GM18870 (cell line): Measurements from ENCODE around the gene DCHS1.

Experiments
- ATAC-seq: cut with Tn5 transposase; IDR thresholded peaks from one replicate; pipeline ENCODE4 v1.9.1; 2021; ENCODE audit warnings: moderate library complexity; ENCODE audit not compliant: unreplicated experiment

DCHS1 gene

DNA sequence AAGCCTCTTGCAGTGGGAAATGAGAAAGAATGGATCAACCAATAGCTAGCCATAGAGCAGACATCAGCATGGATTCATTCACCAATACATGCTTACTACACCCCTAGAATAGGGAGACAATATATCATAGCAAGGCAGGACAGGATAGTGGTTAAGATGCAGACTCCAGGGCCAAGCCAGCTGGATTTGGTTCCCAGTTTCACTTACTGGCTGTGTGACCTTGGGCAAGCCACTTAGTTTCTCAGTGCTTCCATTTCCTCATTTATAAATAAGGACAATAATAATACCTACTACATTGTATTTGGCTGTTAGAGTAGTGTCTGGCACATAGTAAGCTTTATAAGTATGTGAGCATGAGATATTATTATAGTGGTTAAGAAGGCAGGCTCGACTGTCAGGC lies 7.1 kb downstream of the DCHS1 start:
- ATAC-seq = no peak

- no peak for ATAC-seq
Observed at GRCh38 chr11:6647836-6648235, 7.8 kb downstream of the DCHS1 start.

- peak; percentile 93 for ATAC-seq
Observed at GRCh38 chr11:6646918-6647679, 8.5 kb downstream of the DCHS1 start.

GRCh38 chr11:6646576-6646917 lies 9.1 kb downstream of the DCHS1 start:
- ATAC-seq = no peak

- no peak for ATAC-seq
Observed at GRCh38 chr11:6646071-6646470, 9.5 kb downstream of the DCHS1 start.

- no peak for ATAC-seq
Observed at GRCh38 chr11:6642957-6643356, 12.7 kb downstream of the DCHS1 start.

GRCh38 chr11:6640985-6641701 lies 14.5 kb downstream of the DCHS1 start:
- ATAC-seq = no peak

DNA sequence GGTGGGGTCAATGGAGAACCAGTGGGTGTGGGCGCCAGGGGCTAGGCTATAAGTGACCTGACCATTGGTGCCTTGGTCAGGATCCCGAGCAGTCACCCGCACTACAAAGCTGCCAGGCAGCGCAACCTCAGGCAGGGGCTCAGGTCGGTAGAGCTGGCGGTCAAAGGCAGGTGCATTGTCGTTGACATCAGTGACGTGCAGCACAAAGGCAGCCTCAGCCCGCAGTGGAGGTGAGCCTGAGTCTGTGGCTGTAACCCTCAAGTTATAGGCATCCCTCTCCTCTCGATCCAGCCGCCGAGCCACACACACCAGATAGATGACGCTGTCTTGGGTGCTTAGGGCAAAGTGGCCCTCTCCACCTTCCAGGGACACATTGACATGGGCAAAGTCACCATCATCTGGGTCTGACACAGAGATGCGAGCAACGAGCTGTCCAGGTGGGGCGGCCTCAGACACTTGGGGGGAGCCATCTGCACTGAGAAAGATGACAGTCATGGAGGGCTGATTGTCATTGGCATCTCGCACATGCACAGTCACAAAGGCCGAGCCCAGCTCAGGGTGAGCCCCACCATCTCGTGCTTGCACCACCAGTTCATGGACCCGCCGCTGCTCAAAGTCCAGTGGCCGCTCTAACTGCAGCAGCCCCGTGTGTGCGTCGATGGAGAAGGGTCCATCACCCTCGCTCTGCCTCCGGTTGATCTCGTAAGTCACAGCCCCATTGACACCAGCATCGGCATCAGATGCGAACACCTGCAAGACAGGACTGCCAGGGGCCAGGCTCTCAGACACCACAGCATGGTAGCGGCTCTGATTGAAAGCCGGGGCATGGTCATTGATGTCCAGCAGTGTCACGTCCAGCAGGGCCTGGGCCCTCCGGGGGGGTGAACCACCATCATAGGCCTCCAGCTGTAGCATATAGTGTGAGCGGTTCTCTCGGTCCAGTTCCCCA lies 15.3 kb downstream of the DCHS1 start:
- ATAC-seq = no peak

DNA sequence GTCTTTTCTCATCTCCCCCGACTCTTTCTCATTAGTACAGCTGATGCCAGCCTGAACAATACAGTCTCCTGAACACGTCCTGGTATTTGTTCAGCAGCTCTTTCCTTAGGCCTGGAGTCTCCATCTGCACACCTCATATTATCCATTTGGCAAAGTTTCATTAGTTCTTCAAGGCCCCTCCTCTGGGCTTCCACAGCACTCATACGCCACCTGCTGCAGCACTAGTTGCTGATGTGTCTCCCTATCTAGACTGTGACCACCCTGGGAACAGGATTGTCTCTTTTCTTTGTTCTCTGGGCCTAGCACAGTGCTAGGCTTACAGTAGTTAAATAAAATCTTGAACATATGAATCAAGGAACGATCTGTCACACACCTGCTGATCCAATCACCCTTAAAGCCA lies 17.2 kb downstream of the DCHS1 start:
- no peak for ATAC-seq

DNA sequence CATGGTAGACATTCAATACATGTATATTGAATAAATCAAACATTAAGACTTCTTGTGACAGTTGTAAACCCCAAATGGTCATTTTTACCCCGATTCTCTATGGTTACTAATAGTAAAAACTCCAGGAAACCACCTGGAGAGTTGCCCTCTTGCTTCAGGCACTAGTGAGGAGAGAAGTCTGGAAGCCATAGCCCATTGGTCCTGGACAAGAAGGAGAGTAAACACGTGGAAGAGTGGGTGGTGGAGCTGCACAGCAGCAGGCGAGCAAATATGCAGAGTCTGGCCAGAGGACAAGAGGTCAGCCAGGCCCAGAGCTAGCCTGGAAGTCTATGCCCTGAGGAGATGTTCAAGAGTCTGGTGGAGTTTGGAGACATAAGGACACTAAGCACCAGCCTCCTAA lies 17.7 kb downstream of the DCHS1 start:
- ATAC-seq = no peak

DNA sequence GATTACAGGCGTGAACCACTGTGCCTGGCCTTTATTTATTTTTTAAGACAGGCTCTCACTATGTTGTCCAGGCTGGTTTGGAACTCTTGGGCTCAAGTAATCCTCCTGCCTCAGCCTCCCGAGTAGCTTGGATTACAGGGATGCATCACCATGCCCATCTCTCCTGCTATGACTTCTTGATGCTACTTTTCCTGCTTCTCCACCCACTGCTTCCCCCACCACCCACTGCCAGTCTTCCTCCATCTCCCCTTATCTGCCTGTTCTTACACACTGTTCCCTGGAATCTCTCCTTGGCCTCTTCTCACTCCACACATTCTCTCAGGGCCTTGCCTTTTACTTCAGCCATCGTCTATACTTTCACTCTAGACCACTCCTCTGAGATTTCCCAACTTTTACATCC lies 19.1 kb downstream of the DCHS1 start:
- ATAC-seq = no peak

DNA sequence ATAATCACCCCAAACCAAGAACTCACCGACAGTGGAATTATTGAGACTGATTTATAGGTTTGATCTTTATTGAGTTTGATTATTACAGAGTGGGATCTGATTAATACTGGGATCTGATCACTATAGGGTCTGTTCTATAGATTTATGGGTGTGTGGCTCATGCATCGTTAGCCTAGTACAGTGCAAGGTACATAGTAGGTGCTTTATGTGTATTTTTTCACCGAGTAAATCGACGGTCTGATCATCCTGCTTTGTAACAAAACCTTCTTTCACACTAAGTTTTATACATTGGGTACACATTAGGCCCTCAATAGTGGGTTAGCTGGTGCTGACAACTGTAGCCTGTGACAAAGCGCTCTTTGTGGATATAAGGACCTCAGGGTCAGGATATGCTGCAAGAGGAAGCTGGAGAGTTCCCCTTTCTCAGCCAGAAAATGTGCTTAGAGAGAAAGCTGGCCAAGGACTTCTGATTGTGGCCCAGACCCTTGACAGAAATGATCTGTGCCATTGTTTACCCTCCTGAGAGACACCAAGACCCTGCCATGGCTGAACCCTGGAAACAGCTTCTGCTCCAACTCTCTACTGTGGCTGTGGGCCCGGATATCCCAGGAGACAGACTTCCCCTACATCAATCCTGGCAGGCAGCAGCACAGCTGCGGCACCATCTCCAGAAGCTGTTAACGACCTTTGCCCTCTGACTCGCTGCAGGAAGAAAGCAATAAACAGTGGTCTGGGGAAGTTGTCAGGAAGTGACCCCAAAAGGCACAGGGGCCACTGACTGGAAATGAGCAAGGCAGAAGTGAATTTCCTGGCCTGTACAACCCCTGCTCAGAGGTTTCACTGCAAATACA lies 20.3 kb downstream of the DCHS1 start:
- no peak for ATAC-seq

GRCh38 chr11:6634534-6634933 lies 21.1 kb downstream of the DCHS1 start:
- ATAC-seq = no peak

DNA sequence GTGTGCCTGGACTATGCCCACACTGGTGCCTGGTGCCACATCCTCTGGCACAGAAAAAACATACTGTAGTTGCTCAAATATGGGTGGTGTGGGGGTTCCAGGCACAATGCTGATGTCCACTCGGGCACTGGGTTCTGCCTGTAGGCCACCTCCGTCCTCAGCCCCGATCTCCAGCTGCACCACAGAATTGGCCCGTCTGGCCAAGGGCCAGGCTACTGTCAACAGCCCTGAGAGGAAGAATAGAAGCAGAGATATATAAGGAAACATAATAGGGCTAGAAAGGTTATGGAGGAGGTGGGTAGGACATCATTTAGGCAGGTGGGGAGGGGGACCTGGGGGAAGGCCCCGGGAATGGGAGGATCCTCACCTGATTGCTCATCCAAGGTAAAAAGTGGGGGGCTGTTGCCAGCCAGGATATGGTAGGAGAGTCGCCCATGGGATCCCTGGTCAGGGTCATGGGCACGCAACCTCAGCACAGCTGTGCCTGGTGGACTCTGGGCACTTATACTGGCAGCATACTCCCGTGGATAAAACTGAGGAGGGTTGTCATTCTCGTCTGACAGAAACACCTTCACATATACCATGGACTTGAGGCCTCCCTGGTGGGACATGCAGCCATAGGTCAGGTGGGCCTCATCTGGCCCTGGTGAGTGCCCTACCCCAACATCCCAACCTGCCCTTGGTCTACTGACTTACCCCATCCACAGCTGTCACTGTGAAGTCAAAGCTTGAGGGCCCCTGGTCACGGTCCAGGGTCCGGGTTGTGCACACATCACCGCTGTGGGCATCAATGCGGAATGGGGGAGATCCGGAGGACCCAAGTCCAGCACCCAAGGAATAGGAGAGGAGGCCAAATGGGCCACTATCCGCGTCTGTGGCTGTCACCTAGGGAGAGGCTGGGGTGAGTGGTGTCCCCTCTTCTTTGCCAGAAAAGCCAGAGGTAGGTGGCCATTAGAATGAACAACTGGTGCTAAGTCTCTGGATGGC lies 21.9 kb downstream of the DCHS1 start:
- ATAC-seq = no peak

DNA sequence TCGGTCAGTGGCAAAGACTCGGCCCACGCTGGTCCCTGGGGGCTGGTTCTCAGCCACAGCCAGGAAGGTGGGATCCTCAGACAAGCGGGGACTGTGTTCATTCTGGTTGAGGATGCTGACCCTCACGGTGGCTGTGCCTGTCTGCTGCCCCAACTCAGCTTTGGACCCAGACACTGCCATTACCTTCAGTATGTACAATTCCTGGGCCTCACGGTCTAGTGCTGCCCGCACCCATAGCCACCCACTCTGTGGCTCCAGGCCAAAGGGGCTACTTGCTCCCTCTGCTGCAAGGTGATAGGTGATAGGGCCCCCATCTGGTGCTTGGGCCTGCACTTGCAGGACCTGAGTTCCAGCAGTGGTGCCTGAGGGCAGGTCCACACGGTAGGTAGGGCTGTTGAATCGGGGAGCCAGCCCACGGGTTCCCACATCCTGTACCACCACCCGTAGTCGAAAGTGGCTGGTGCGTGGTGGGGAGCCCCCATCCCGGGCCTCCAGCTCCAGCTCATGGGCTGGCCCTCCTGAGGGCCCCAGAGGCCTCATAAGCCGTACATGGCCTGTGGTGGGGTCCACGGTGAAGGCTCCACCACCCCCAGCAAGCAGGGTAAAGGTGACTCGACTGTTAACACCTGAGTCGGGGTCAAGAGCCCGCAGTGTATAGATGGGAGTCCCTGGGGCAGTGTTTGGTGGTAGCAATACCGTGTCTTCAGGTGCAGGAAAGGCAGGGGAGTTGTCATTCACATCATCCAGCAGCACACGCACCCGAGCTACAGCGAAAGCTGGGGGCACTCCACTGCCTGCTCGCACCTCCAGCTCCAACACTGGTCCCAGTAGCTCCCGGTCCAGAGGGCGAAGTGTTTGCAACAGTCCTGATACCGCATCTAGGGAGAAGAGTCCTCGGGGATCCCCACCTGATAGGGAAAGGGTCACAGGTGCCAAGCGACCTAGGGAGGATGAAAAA lies 23.2 kb downstream of the DCHS1 start:
- no peak for ATAC-seq

GRCh38 chr11:6631361-6631890 lies 24.2 kb downstream of the DCHS1 start:
- no peak for ATAC-seq

DNA sequence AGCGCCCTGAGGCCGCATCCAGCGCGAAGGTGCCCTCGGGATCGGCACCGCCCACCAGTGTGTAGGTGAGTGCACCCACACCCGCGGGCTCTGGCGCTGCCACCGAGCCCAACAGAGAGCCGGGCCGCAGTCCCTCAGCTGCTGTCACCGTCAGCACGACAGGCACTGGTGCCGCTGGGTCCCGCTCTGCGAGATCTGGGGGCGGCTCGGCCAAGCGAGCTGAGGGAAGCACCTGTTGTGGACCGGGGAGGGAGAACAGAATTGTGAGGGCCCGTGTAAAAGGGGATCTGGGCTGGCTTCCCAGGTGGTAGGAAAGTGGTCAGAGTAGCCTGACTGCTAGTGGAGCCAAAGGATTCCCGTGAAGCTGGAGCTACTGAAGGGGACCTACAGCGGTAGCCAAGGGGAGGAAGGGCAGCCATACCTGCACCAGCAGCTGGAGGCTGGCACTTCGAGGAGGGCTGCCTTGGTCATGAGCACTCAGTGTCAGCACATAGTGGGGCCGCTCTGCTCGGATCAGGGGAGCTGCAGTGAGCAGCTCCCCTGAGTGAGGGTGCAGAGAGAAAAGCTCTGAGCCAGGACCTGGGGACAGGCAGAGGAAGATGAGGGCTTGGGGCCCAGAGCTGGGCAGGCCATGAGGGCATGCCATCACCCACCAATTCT lies 24.8 kb downstream of the DCHS1 start:
- no peak for ATAC-seq
